ENCODE results near the gene ARHGAP18. TPM values are rescaled to one million over a fixed set of nuclear protein-coding genes. Genes with fewer than 3 reads are reported as not detected.

The ARHGAP18 gene
- total RNA-seq, 1 donor from 2014 or later, result 4.5 TPM

- DNase-seq (ENCODE audit: low read depth) (no peak), FAIRE-seq (no peak)
- no peak for TF ChIP-seq CTCF (IDR thresholded peaks at IDR 0.05; ENCODE audit: insufficient read depth, low read length, severe bottlenecking)
- H3K27me3 ChIP-seq (ENCODE audit: control insufficient read depth, insufficient read depth, low read length), result no peaks in the 10 kb centered on the region
- H3K4me3 ChIP-seq (ENCODE audit: low read depth, low read length), result no peak overlapping the region
- no peaks in the 10 kb centered on the region for H3K36me3 ChIP-seq (ENCODE audit: control insufficient read depth, insufficient read depth, low read length)
Measured at GRCh38 chr6:129713806-129714333, 3.9 kb upstream of the ARHGAP18 start.

GRCh38 chr6:129711271-129711631 lies 1.3 kb upstream of the ARHGAP18 start:
- H3K36me3 ChIP-seq (ENCODE audit: control insufficient read depth, insufficient read depth, low read length), result no peaks in the 10 kb centered on the region
- no peak overlapping the region for H3K4me3 ChIP-seq (ENCODE audit: low read depth, low read length)
- no peaks in the 10 kb centered on the region for H3K27me3 ChIP-seq (ENCODE audit: control insufficient read depth, insufficient read depth, low read length)
- no peak for FAIRE-seq
- no peak for DNase-seq (ENCODE audit: low read depth)
- no peak for TF ChIP-seq CTCF (IDR thresholded peaks at IDR 0.05; ENCODE audit: insufficient read depth, low read length, severe bottlenecking)

- DNase-seq (ENCODE audit: low read depth), result no peak
- FAIRE-seq, result no peak
- Histone ChIP-seq H3K4me3 (ENCODE audit: low read depth, low read length) (peak overlapping the region; percentile 56), H3K36me3 (ENCODE audit: control insufficient read depth, insufficient read depth, low read length) (no peaks in the 10 kb centered on the region), H3K27me3 (ENCODE audit: control insufficient read depth, insufficient read depth, low read length) (no peaks in the 10 kb centered on the region)
- no peak for TF ChIP-seq CTCF (IDR thresholded peaks at IDR 0.05; ENCODE audit: insufficient read depth, low read length, severe bottlenecking)
Measured at GRCh38 chr6:129710450-129711270, 683 bp upstream of the ARHGAP18 start.

- no peak for TF ChIP-seq CTCF (IDR thresholded peaks at IDR 0.05; ENCODE audit: insufficient read depth, low read length, severe bottlenecking)
- H3K4me3 ChIP-seq (ENCODE audit: low read depth, low read length), result peak overlapping the region; percentile 56
- no peak for FAIRE-seq
- no peaks in the 10 kb centered on the region for H3K27me3 ChIP-seq (ENCODE audit: control insufficient read depth, insufficient read depth, low read length)
- no peaks in the 10 kb centered on the region for H3K36me3 ChIP-seq (ENCODE audit: control insufficient read depth, insufficient read depth, low read length)
- DNase-seq (ENCODE audit: low read depth), result no peak
Measured at GRCh38 chr6:129709196-129709768, 695 bp downstream of the ARHGAP18 start.

GRCh38 chr6:129708496-129709195 lies 1.3 kb downstream of the ARHGAP18 start:
- no peak for FAIRE-seq
- no peak for TF ChIP-seq CTCF (IDR thresholded peaks at IDR 0.05; ENCODE audit: insufficient read depth, low read length, severe bottlenecking)

More at GRCh38 chr6:129708496-129709195, 1.3 kb downstream of the ARHGAP18 start:
- Histone ChIP-seq H3K4me3 (ENCODE audit: low read depth, low read length) (no peak overlapping the region), H3K27me3 (ENCODE audit: control insufficient read depth, insufficient read depth, low read length) (no peaks in the 10 kb centered on the region), H3K36me3 (ENCODE audit: control insufficient read depth, insufficient read depth, low read length) (no peaks in the 10 kb centered on the region)
- no peak for DNase-seq (ENCODE audit: low read depth)

Data from bronchial epithelial cell (primary cell).